Endodermal cell (in vitro differentiated cells): ENCODE measurements around the gene CTIF. TPM values are rescaled to one million over a fixed set of nuclear protein-coding genes. Genes with fewer than 3 reads are reported as not detected.

ENCODE experiments used
- DNase-seq: peaks from one replicate; pipeline ENCODE4 v3.0.0-alpha.2; 2017
- H3K27ac ChIP-seq: 2 replicates; pipeline ENCODE4 v1.5.1; 2013; ENCODE audit warnings: mild to moderate bottlenecking, low read depth, low read length, moderate library complexity
- H3K27me3 ChIP-seq: 2 replicates; pipeline ENCODE4 v1.6.1; 2013; ENCODE audit warnings: mild to moderate bottlenecking, low read length, moderate library complexity; ENCODE audit not compliant: insufficient read depth, control insufficient read depth, poor library complexity, severe bottlenecking
- H3K36me3 ChIP-seq: 2 replicates; pipeline ENCODE4 v1.7.0; 2013; ENCODE audit warnings: mild to moderate bottlenecking, low read length, moderate library complexity; ENCODE audit not compliant: control insufficient read depth, insufficient read depth
- H3K4me1 ChIP-seq: one replicate; pipeline ENCODE4 v1.7.0; 2013; ENCODE audit warnings: low read length; ENCODE audit not compliant: control insufficient read depth, insufficient read depth
- H3K4me3 ChIP-seq: 2 replicates; pipeline ENCODE4 v1.5.1; 2013; ENCODE audit warnings: mild to moderate bottlenecking, low read length, moderate library complexity
- H3K9ac ChIP-seq: 2 replicates; pipeline ENCODE4 v1.6.1; 2013; ENCODE audit warnings: mild to moderate bottlenecking, low read length, moderate library complexity; ENCODE audit not compliant: poor library complexity, severe bottlenecking; ENCODE audit errors: extremely low read depth
- H3K9me3 ChIP-seq: 2 replicates; pipeline ENCODE4 v1.6.1; 2013; ENCODE audit warnings: mild to moderate bottlenecking, low read length, moderate library complexity; ENCODE audit not compliant: control insufficient read depth
- H3K27ac Mint-ChIP-seq: 2 replicates; pipeline ENCODE4 v1.8.0; 2020; ENCODE audit warnings: mixed read lengths
- H3K27me3 Mint-ChIP-seq: 2 replicates; pipeline ENCODE4 v1.8.0; 2021; ENCODE audit warnings: mild to moderate bottlenecking, mixed read lengths; ENCODE audit not compliant: insufficient read depth
- H3K36me3 Mint-ChIP-seq: 2 replicates; pipeline ENCODE4 v1.8.0; 2020; ENCODE audit warnings: low read depth, mixed read lengths
- H3K4me1 Mint-ChIP-seq: 2 replicates; pipeline ENCODE4 v1.8.0; 2020; ENCODE audit warnings: mixed read lengths
- H3K4me3 Mint-ChIP-seq: 2 replicates; pipeline ENCODE4 v1.8.0; 2020; ENCODE audit warnings: mild to moderate bottlenecking, moderate library complexity, mixed read lengths
- H3K9me3 Mint-ChIP-seq: 2 replicates; pipeline ENCODE4 v1.8.0; 2020; ENCODE audit warnings: mild to moderate bottlenecking, mixed read lengths
- WGBS, 2 experiments: methylation state at CpG; one replicate each; pipeline versions ENCODE4 v1.1.5 to v1.1.7; 2013; ENCODE audit warnings: missing lambda C conversion rate in 2 of 2, mixed read lengths in 1 of 2; ENCODE audit not compliant: insufficient coverage in 1 of 2, insufficient read length in 1 of 2; 5-methylcytosine and 5-hydroxymethylcytosine counted together
- total RNA-seq, 2 donors: library from RNA; stranded (reverse); fragmentation: NEBNext Ultra II Directional in 1 of 2; extraction: Animal tissue kit (Norgen Biotek cat#: 25700) in 1 of 2; gene quantifications; 2 replicates in 1 of 2; 3 replicates in 1 of 2; pipeline ENCODE4 v1.2.1, GENCODE V29; 2021
- TF ChIP-seq, protein P1 (sequence below): fragments of 200-600 bp; sonication (generic); conservative IDR thresholded peaks from 2 replicates; pipeline ENCODE4 v1.5.0; 2021; ENCODE audit warnings: antibody characterized with exemption, mild to moderate bottlenecking

Gene CTIF
- total RNA-seq, 2 donors from 2014 or later = 33.8 to 41.6 TPM

DNA sequence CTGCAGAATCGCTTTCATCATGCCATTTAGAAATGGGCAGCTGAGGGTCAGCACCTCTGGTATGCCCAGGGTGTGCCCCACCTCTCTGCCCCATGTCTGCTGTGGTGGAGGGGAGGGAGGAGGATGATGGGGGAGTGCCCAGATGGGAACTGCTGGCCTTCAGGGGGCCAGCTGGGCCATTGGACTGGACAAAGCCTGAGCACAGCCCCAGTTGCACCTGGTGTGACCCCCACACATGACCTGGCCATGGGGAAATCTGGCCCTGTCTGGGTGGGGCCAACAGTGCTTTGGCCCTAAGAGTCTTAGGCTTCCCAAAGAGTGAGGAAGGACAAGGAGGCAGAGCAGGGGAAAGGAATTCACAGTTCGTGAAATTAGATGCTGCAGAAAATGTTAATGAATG, 44.1 kb downstream of the CTIF start:
- no peak overlapping the region for H3K27ac Mint-ChIP-seq
- TF ChIP-seq, protein P1, sequence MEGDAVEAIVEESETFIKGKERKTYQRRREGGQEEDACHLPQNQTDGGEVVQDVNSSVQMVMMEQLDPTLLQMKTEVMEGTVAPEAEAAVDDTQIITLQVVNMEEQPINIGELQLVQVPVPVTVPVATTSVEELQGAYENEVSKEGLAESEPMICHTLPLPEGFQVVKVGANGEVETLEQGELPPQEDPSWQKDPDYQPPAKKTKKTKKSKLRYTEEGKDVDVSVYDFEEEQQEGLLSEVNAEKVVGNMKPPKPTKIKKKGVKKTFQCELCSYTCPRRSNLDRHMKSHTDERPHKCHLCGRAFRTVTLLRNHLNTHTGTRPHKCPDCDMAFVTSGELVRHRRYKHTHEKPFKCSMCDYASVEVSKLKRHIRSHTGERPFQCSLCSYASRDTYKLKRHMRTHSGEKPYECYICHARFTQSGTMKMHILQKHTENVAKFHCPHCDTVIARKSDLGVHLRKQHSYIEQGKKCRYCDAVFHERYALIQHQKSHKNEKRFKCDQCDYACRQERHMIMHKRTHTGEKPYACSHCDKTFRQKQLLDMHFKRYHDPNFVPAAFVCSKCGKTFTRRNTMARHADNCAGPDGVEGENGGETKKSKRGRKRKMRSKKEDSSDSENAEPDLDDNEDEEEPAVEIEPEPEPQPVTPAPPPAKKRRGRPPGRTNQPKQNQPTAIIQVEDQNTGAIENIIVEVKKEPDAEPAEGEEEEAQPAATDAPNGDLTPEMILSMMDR = no peak

DNA sequence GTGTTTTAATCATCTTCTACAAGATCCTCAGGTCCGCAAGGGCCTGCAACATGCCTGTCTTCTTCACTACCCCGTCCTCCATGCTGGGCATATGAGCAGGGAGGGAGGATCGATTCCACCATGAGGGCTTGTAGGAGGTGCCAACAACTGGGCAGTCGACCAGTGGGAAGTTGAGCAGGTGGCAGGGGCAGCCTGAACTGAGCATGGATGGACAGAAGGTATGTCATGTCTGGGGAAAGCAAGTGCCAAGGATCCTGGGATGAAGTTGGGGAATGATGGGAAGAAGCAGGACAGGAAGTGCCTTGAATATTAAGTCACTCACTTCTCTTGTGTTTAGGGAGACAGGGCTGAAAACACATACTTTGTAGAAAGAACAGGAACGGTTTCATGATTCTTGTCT, 44.7 kb downstream of the CTIF start:
- Mint-ChIP-seq H3K9me3 (no peaks in the 10 kb centered on the region), H3K4me3 (no peak overlapping the region), H3K4me1 (peaks cover 38% of the 10 kb centered on the region), H3K27ac (no peak overlapping the region), H3K36me3 (peaks cover 3% of the 10 kb centered on the region), H3K27me3 (peaks cover 19% of the 10 kb centered on the region)
- Histone ChIP-seq H3K9ac (no peak overlapping the region), H3K9me3 (peaks cover 3% of the 10 kb centered on the region), H3K27ac (no peak overlapping the region), H3K4me3 (no peak overlapping the region), H3K4me1 (peaks cover 15% of the 10 kb centered on the region), H3K27me3 (no peaks in the 10 kb centered on the region), H3K36me3 (no peaks in the 10 kb centered on the region)
- no peak for DNase-seq
- TF ChIP-seq, protein P1 = no peak
- 96 to 100% methylated on average over 3 to 5 of the region's 5 CpGs for WGBS, 2 experiments

More for the DNA sequence above, 44.1 kb downstream of the CTIF start:
- no peak overlapping the region for H3K9ac ChIP-seq
- peaks cover 3% of the 10 kb centered on the region for H3K9me3 Mint-ChIP-seq
- peaks cover 37% of the 10 kb centered on the region for H3K4me1 Mint-ChIP-seq
- H3K4me1 ChIP-seq = peaks cover 15% of the 10 kb centered on the region
- no peak overlapping the region for H3K27ac ChIP-seq
- peaks cover 6% of the 10 kb centered on the region for H3K36me3 Mint-ChIP-seq
- H3K4me3 Mint-ChIP-seq = no peak overlapping the region
- WGBS, 2 experiments = 69% methylated on average over 1 to 2 of the region's 2 CpGs
- no peak overlapping the region for H3K4me3 ChIP-seq
- DNase-seq = no peak
- H3K9me3 ChIP-seq = peaks cover 9% of the 10 kb centered on the region
- no peaks in the 10 kb centered on the region for H3K27me3 ChIP-seq
- peaks cover 5% of the 10 kb centered on the region for H3K36me3 ChIP-seq
- peaks cover 16% of the 10 kb centered on the region for H3K27me3 Mint-ChIP-seq

DNA sequence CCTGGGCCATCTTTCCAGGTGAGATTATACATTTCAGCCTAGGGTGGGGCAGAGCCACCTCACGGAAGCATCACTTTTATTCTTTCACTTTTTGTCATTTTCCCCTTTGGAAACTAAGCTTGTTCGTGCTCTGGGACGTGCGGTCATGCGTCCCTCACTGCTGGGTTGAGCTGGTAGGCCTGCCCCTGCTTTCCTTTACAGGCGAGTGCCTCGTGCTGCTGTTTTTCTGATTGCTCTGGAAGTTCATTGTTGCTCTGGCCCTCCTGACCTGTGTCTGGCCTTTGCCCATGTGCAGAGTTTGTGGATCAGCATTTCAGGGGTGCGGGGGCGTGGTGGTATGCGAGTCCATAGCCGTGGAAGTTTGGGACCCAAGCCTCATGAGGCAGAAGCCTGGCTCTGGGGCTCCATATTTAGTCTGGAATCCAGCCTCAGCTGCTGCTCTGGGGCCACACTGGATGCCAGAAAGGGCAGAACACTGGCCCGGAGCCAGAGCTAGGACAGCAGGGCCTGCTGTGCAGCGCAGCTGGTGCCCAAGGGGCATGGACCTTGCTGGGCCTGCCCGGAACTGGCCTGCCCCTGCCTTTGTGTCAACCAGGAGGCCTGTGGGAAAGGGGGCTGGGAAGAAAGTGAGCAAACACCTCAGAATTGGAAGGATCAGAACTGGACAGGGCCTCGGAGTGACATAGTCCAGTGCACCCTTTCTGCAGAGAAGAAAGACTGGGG, 51.1 kb downstream of the CTIF start:
- 94 to 97% methylated on average over 10 to 15 of the region's 15 CpGs for WGBS, 2 experiments
- H3K4me1 Mint-ChIP-seq = peaks cover 10% of the 10 kb centered on the region
- H3K9me3 Mint-ChIP-seq = no peaks in the 10 kb centered on the region
- no peaks in the 10 kb centered on the region for H3K36me3 ChIP-seq
- H3K27me3 ChIP-seq = no peaks in the 10 kb centered on the region
- TF ChIP-seq, protein P1 = no peak
- no peaks in the 10 kb centered on the region for H3K4me1 ChIP-seq
- no peak overlapping the region for H3K4me3 ChIP-seq
- peaks cover 3% of the 10 kb centered on the region for H3K36me3 Mint-ChIP-seq
- no peaks in the 10 kb centered on the region for H3K9me3 ChIP-seq
- H3K27ac ChIP-seq = no peak overlapping the region
- H3K27ac Mint-ChIP-seq = no peak overlapping the region
- H3K9ac ChIP-seq = no peak overlapping the region
- peaks cover 4% of the 10 kb centered on the region for H3K27me3 Mint-ChIP-seq
- H3K4me3 Mint-ChIP-seq = no peak overlapping the region
- DNase-seq = no peak
